Thoracic aorta endothelial cell (primary cell): ENCODE results near the gene EDC3. TPM values are rescaled to one million over a fixed set of nuclear protein-coding genes. Genes with fewer than 3 reads are reported as not detected.

Experiments
- total RNA-seq: library from RNA; depleted of rRNA; stranded (reverse); fragments of >200 nt; gene quantifications from 2 replicates; pipeline ENCODE4 v1.2.3, GENCODE V29; 2012

The EDC3 gene
- 18.3 and 20.1 TPM in 2 replicates for total RNA-seq

GRCh38 chr15:74695597-74696397 is at the start of gene EDC3:
Gene EDC3, minus strand, starts transcription at chr15:74696024. Its CDS starts 20,900 bp downstream, at chr15:74675124.

GRCh38 chr15:74725225-74725774 is 29.5 kb upstream of the EDC3 start, which contains the start of gene CYP1A1:
Gene CYP1A1, minus strand, starts transcription at chr15:74725528. Its CDS starts 2,431 bp downstream, at chr15:74723097.

GRCh38 chr15:74615508-74616365 is 80.1 kb downstream of the EDC3 start, which contains the start of gene CLK3:
Gene CLK3, plus strand, starts transcription at chr15:74615836. Its CDS starts 3,361 bp downstream, at chr15:74619197.

Other genes with a start within 250 kb of the EDC3 start
- gene UBL7, start 234.9 kb downstream of the EDC3 start, total RNA-seq = 29.5 and 34.1 TPM in 2 replicates
- 4.1 and 6.5 TPM in 2 replicates for gene ARID3B, start 154.8 kb downstream of the EDC3 start, total RNA-seq
- gene CLK3, start 80.2 kb downstream of the EDC3 start, total RNA-seq = 41.5 and 67.8 TPM in 2 replicates
- 0.93 and 4.5 TPM in 2 replicates for gene CYP1A1, start 29.5 kb upstream of the EDC3 start, total RNA-seq
- not detected in 2 replicates for gene CYP1A2, start 52.8 kb upstream of the EDC3 start, total RNA-seq
- 37.5 and 47.6 TPM in 2 replicates for gene CSK, start 86.1 kb upstream of the EDC3 start, total RNA-seq
- under 0.01 and 0.07 TPM in 2 replicates for gene LMAN1L, start 116.8 kb upstream of the EDC3 start, total RNA-seq
- not detected in 2 replicates for gene CPLX3, start 130.6 kb upstream of the EDC3 start, total RNA-seq
- 23.4 and 23.8 TPM in 2 replicates for gene ULK3, start 147.1 kb upstream of the EDC3 start, total RNA-seq
- gene SCAMP2, start 177.3 kb upstream of the EDC3 start, total RNA-seq = 32.3 and 36.0 TPM in 2 replicates
- gene MPI, start 194.0 kb upstream of the EDC3 start, total RNA-seq = 55.3 and 71.4 TPM in 2 replicates
- gene FAM219B, start 210.8 kb upstream of the EDC3 start, total RNA-seq = 36.8 and 37.6 TPM in 2 replicates
- 83.5 and 88.3 TPM in 2 replicates for gene COX5A, start 242.0 kb upstream of the EDC3 start, total RNA-seq